SJSA1 (cell line): ENCODE data around the gene PDE6A. TPM values are rescaled to one million over a fixed set of nuclear protein-coding genes. Genes with fewer than 3 reads are reported as not detected.

Experiments
- DNase-seq, 2 experiments: peaks; one replicate each; pipeline ENCODE4 v3.0.0-alpha.2; 2015 to 2020; ENCODE audit warnings: low spot score in 2 of 2, low read depth in 1 of 2
- H3K27ac ChIP-seq: fragments of 250-450 bp; sonication (Bioruptor Pico); 2 replicates; pipeline ENCODE4 v1.5.1; 2020; ENCODE audit warnings: mild to moderate bottlenecking, moderate library complexity
- H3K27me3 ChIP-seq: fragments of 250-450 bp; sonication (Bioruptor Pico); replicated peaks from 2 replicates; pipeline ENCODE4 v1.5.1; 2020; ENCODE audit warnings: mild to moderate bottlenecking, moderate library complexity
- H3K36me3 ChIP-seq: fragments of 250-450 bp; sonication (Bioruptor Pico); 2 replicates; pipeline ENCODE4 v1.5.1; 2020; ENCODE audit warnings: mild to moderate bottlenecking
- H3K4me1 ChIP-seq: fragments of 250-450 bp; sonication (Bioruptor Pico); replicated peaks from 2 replicates; pipeline ENCODE4 v1.6.1; 2021; ENCODE audit warnings: mild to moderate bottlenecking
- H3K4me3 ChIP-seq: fragments of 250-450 bp; sonication (Bioruptor Pico); 2 replicates; pipeline ENCODE4 v1.5.1; 2020; ENCODE audit warnings: mild to moderate bottlenecking
- H3K9me3 ChIP-seq: fragments of 250-450 bp; sonication (Bioruptor Pico); replicated peaks from 2 replicates; pipeline ENCODE4 v1.5.1; 2020; ENCODE audit warnings: mild to moderate bottlenecking
- total RNA-seq: library from RNA; depleted of rRNA; stranded (reverse); fragments of >200 nt; shearing (Covaris generic); gene quantifications from 2 replicates; pipeline ENCODE4 v1.2.3, GENCODE V29; 2014; rRNA removed

The PDE6A gene
- 0.05 TPM in 1 of 2 replicates, not detected in the other for total RNA-seq

DNA sequence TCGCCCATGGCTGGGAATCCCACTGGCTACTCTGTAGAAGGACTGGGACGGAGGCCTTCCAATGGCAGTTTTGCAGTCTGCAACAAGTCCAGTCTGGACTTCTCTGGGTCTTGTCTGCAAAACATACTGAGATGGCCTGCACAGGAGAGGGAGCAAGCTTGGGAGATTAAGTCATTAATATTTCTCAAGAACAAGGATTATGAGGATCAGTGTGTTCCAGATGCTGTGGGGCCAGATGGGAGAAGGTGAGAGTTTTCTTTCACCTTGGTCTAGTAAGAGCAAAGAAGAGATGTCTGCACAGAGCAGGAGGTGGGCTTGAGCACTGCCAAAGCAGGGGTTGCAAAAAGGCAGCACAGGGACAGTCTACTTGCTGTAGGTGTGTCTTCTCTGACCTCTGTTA, at the start of gene PDE6A:
Gene PDE6A, minus strand, starts transcription at position 128 of the 400 bp plus-strand sequence. Its CDS starts 120 bp downstream, at position 8.
- Histone ChIP-seq H3K9me3 (no peaks in the 10 kb centered on the region), H3K4me1 (peaks cover 5% of the 10 kb centered on the region), H3K27ac (no peak within 1 kb of the TSS), H3K27me3 (no peaks in the 10 kb centered on the region), H3K36me3 (no peaks in the 10 kb centered on the region), H3K4me3 (no peak within 1 kb of the TSS)
- no peak for DNase-seq

DNA sequence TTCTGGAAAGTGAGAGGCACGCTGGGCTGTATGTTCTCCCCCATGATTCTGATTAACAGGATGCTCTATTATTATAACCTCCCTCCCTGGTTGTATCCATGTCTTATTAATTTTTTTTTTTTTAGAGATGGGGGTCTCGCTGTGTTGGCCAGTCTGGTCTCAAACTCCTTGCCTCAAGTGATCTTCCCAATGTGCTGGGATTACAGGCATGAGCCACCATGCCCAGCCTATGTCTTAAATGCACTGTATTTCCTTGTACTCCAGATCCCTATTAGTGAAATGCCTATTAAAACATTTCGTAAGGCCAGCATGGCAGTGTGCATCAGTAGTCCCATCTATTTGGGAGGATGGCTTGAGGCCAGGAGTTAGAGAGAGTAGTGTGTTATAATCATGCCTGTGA, 48.9 kb upstream of the PDE6A start:
- no peak for DNase-seq
- Histone ChIP-seq H3K36me3 (peaks cover 13% of the 10 kb centered on the region), H3K9me3 (no peaks in the 10 kb centered on the region), H3K4me1 (peaks cover 23% of the 10 kb centered on the region), H3K27ac (no peak overlapping the region), H3K4me3 (no peak overlapping the region), H3K27me3 (no peaks in the 10 kb centered on the region)

DNA sequence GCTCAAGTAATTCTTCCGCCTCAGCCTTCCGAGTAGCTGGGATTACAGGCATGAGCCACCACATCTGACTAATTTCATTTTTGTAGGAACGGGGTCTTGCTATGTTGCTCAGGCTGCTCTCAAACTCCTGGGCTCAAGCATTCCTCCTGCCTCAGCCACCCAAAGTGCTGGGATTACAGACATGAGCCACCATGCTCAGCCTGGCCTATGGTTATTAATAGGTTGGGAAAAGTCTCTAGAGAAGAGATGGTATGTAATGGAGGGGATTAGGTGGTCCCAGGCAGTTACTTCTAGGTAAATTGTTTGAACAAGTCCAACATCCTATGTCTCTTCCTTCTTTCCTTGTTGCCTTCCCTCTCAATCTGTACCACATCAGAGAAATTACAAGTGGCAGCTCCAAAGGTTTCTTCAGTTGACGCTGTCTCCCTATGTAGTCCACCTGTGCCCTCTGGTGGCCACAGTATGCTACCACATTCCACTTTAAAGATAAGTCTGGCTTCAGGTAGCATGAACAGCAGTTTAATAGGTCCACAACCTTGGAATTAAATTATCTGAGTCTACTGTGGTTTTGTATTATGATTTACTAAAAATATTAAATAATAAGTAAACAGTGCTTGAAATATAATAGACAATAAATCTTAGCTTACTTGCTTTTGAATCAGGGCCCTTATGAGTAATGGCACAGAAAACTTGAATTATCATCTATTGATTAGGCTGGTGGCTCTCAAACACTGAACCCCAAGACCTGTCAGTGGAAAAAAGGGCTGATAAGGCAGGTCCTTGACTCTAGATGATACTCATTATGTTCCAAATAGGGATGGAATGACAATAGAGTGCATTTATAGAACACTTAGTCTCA, 46.2 kb upstream of the PDE6A start:
- peak; percentile 63 to 77 for DNase-seq
- no peaks in the 10 kb centered on the region for H3K9me3 ChIP-seq
- peaks cover 11% of the 10 kb centered on the region for H3K36me3 ChIP-seq
- H3K27me3 ChIP-seq = no peaks in the 10 kb centered on the region
- peaks cover 23% of the 10 kb centered on the region for H3K4me1 ChIP-seq
- H3K27ac ChIP-seq = no peak overlapping the region
- H3K4me3 ChIP-seq = no peak overlapping the region

DNA sequence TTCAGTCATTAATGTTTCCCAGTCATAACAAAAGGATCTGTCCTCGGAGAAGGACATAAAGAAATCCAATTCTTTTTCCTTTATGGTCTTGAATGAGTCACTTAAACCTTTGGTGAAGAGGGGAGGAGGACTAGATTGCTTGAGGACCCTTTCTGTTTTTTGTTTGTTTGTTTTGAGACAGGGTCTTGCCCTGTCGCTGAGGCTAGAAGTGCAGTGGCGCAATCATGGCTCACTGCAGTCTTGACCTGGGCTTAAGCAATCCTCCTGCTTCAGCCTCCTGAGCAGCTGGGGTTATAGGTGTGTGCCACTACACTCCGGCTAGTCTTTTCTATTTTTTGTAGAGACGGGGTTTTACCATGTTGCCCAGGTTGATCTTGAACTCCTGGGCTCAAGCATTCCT, 43.5 kb upstream of the PDE6A start:
- no peak overlapping the region for H3K4me3 ChIP-seq
- DNase-seq = no peak
- H3K36me3 ChIP-seq = no peaks in the 10 kb centered on the region
- H3K9me3 ChIP-seq = no peaks in the 10 kb centered on the region
- H3K27me3 ChIP-seq = no peaks in the 10 kb centered on the region
- H3K27ac ChIP-seq = no peak overlapping the region
- peaks cover 6% of the 10 kb centered on the region for H3K4me1 ChIP-seq

DNA sequence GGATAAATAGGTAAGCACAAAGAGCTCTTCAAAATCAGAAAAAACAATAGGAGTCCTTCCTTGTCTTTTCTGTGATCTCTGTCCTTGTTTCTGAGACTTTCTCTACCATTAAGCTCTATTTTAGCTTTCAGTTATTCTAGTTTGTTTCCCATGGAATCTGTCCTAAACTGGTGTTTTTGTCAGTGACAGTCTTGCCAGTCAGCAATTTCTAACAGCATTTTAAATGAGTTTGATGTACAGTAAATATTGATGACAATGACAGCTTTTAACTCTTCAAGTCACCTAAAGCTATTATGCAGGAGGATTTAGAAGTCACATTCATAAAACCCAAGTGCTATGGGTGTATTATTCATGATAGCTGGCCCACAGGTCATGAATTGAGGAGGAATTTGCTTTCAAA, 37.9 kb upstream of the PDE6A start:
- Histone ChIP-seq H3K4me3 (no peak overlapping the region), H3K36me3 (peaks cover 31% of the 10 kb centered on the region), H3K27ac (no peak overlapping the region), H3K27me3 (no peaks in the 10 kb centered on the region), H3K9me3 (no peaks in the 10 kb centered on the region), H3K4me1 (no peaks in the 10 kb centered on the region)
- no peak for DNase-seq

DNA sequence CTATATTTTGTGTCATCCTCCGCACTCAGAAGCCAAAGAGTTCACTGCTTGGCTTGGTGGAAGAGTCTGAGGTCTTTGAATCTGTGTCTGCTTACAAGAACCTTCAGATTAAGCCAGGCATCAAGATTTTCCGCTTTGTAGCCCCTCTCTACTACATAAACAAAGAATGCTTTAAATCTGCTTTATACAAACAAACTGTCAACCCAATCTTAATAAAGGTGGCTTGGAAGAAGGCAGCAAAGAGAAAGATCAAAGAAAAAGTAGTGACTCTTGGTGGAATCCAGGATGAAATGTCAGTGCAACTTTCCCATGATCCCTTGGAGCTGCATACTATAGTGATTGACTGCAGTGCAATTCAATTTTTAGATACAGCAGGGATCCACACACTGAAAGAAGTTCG, 36.6 kb upstream of the PDE6A start:
- DNase-seq = no peak
- no peak overlapping the region for H3K4me3 ChIP-seq

DNA sequence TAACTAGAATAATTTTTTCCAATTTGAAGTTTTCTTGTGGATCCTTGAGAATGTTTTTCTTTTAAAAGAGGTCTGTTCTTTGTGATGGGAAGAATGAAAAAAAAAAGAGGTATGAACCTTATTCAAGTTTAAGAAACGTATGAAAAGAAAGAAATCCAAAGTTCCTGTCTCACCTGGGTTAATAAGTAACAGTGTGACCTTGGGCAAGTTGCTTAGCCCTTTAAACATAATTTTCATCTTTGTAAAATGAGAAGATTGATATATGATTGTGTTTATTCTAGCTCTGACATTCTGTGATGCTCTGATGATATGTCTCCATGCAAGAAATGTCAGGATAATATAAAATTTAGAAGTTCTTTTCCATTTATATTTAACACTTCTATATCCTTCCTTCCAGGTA, 35.3 kb upstream of the PDE6A start:
- Histone ChIP-seq H3K4me3 (no peak overlapping the region), H3K27me3 (no peaks in the 10 kb centered on the region), H3K4me1 (0 out of 2 replicates have a peak, but pooled peaks cover 4% of the 10 kb centered on the region), H3K36me3 (peaks cover 35% of the 10 kb centered on the region), H3K27ac (no peak overlapping the region), H3K9me3 (no peaks in the 10 kb centered on the region)
- no peak for DNase-seq

More for the DNA sequence above, 36.6 kb upstream of the PDE6A start:
- H3K27me3 ChIP-seq = no peaks in the 10 kb centered on the region
- no peak overlapping the region for H3K27ac ChIP-seq
- H3K36me3 ChIP-seq = peaks cover 33% of the 10 kb centered on the region
- 0 out of 2 replicates have a peak, but pooled peaks cover 4% of the 10 kb centered on the region for H3K4me1 ChIP-seq
- no peaks in the 10 kb centered on the region for H3K9me3 ChIP-seq

DNA sequence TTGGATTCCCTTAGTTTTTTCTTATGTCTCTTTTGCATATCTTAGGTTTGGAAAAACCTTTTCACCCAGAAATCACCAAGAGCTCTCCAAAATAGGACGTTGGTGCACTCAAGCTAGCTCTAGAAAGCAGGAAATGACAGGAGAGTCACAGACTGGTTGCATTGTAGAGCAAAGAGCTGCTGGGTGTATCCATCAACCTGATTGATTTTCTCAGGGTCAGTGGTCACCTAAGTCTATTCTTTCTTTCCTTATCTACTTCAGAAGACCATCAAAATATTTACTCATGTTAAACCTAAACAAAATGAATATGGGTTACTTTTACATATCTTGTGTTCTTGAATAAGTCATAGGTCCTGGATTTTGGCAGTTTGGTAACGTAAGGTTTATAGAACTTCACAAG, 30.8 kb upstream of the PDE6A start:
- H3K4me1 ChIP-seq = 0 out of 2 replicates have a peak, but pooled peaks cover 4% of the 10 kb centered on the region
- no peak for DNase-seq
- no peak overlapping the region for H3K4me3 ChIP-seq
- H3K27me3 ChIP-seq = no peaks in the 10 kb centered on the region
- H3K9me3 ChIP-seq = no peaks in the 10 kb centered on the region
- H3K36me3 ChIP-seq = peaks cover 23% of the 10 kb centered on the region
- no peak overlapping the region for H3K27ac ChIP-seq

DNA sequence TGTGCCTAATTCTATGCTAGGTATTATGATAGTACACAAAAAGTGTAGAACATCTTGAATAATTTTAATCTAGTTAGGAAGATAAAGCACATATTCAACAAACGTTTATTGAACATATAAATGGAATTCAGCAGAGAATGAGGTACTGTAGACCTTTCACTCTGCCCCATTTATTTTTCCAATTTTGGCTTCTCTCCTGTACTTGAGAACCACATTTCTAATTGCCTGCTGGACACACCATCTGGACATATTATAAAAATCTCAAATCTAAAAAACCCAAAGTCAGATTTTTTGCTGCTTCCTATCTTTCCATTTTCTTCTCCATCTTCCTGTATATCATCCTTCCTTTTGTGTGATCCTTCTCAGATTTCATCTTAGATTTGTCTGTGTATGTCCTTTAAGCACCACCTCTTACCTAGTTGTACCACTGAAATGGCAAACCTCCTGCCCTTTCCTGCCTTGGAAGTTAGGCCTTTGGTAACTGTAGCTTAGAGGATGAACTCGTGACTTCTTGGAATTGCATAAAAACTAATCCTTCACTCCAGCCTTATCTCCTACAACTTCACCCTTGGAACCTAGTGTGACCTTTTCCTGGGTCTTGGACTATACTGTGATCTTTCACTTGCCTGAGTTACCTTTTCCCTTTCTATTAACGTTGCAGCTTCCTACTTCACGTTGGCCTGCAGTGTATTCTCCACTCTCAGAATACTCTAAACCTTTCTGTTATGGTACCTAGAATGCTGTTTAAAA, 24.8 kb upstream of the PDE6A start:
- DNase-seq = no peak
- Histone ChIP-seq H3K4me3 (no peak overlapping the region), H3K9me3 (no peaks in the 10 kb centered on the region), H3K27ac (no peak overlapping the region), H3K4me1 (no peaks in the 10 kb centered on the region), H3K27me3 (no peaks in the 10 kb centered on the region), H3K36me3 (no peaks in the 10 kb centered on the region; the same call in 1 of the 2 replicates)

DNA sequence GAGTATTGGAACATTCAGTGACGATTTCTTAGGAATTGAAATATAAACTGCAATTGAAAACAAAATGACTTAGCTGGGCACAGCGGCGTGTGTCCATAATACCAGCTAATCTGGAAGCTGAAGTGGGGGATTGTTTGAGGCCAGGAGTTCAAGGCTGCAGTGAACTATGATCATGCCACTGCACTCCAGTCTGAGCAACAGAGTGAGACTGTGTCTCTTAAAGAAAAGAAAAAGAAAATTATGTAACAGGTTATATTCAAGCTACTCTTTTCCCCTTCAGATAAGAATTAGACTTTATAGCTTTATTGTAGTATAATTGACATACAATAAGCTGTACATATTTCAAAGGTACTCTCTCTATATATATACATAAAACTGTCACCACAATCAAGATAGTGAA, 22.4 kb upstream of the PDE6A start:
- Histone ChIP-seq H3K27ac (no peak overlapping the region), H3K4me1 (peaks cover under 1% of the 10 kb centered on the region), H3K36me3 (peaks cover 4% of the 10 kb centered on the region; the same call in 1 of the 2 replicates), H3K9me3 (no peaks in the 10 kb centered on the region), H3K4me3 (no peak overlapping the region), H3K27me3 (no peaks in the 10 kb centered on the region)
- no peak for DNase-seq

DNA sequence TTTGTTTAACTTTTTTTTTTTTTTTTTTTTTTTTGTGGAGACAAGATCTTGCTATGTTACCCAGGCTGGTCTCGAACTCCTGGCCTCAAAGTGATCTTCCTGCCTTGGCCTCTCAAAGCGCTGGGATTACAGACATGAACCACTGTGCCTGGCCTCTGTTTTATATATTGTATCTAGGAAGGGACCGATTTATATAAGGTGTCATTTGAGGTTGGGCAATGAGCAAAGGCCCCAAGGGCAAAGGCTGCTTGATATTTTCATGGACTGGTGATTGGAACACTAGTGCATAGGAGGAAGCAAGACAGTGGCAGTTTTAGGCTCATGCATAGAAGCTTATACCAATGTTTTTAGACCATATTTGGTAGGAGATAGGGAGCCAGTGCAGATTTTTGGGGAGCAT, 19.1 kb upstream of the PDE6A start:
- Histone ChIP-seq H3K27me3 (no peaks in the 10 kb centered on the region), H3K27ac (no peak overlapping the region), H3K9me3 (no peaks in the 10 kb centered on the region), H3K4me1 (peaks cover 26% of the 10 kb centered on the region), H3K4me3 (no peak overlapping the region), H3K36me3 (peaks cover 10% of the 10 kb centered on the region; the same call in 1 of the 2 replicates)
- no peak for DNase-seq

DNA sequence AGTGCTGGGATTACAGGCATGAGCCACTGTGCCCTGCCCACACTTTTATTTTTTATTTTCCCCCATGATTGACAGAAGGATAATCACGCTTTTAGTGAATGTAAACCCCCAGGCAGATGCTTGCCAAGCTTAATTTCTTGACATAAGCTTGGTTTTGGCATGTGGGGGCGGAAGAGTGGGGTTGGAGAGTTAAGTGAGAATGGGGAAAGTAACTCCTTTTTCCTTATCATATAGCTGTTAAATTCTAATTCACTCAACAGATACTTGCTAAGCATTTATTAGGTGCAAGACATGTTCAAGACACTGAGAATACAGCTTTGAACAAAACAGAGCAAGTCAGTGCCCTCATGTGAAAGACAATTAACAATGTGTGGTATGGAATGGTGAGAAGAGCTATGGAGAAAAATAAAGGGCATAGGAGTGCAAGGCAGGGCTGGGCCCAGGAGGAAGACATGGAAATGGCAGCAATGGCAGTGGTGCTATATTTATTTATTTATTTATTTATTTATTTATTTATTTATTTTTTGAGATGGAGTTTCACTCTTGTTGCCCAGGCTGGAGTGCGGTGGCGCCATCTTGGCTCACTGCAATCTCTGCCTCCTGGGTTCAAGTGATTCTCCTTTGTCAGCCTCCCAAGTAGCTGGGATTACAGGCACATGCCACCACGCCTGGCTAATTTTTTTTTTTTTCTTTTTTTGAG, 18.2 kb upstream of the PDE6A start:
- Histone ChIP-seq H3K4me1 (peaks cover 26% of the 10 kb centered on the region), H3K27me3 (no peaks in the 10 kb centered on the region), H3K9me3 (no peaks in the 10 kb centered on the region), H3K36me3 (peaks cover 10% of the 10 kb centered on the region; the same call in 1 of the 2 replicates), H3K4me3 (no peak overlapping the region), H3K27ac (no peak overlapping the region)
- no peak for DNase-seq

DNA sequence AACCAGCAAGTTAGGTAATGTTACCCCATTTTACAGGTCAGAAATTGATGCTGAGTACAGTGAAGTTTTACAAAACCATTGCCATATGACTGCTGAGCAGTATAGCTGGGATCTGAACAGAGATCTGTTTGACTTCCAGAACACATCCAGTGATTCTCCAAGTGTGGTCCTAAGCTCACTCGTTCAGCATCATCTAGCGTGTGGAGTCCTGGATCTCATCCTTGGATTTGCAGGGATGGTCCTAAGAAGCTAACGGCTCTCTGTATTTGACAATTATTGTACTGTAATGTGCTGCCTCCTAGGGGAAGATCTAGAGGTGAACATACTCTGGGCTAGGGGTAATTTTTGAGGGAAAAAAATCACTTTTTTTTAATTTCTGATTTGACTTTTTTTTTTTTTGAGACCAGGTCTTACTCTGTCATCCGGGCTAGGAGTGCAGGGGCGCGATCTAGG, 17.4 kb upstream of the PDE6A start:
- H3K9me3 ChIP-seq = no peaks in the 10 kb centered on the region
- peaks cover 26% of the 10 kb centered on the region for H3K4me1 ChIP-seq
- no peak overlapping the region for H3K4me3 ChIP-seq
- peak in 1 of 2 experiments; percentile 68 for DNase-seq
- no peak overlapping the region for H3K27ac ChIP-seq
- no peaks in the 10 kb centered on the region for H3K27me3 ChIP-seq
- H3K36me3 ChIP-seq = peaks cover 10% of the 10 kb centered on the region; the same call in 1 of the 2 replicates
